HG02885 (cell line): ENCODE data around the gene GGA2.
A peak's percentile ranks its signal among the peaks of the same experiment; 100 is the strongest.
"Not testable (repeated sequence)": the region's sequence is repeated elsewhere in the genome, so short reads cannot be mapped to it uniquely, and the experiment has no call there.

Experiments
- ATAC-seq: cut with Tn5 transposase; IDR thresholded peaks from one replicate; pipeline ENCODE4 v1.9.1; 2021; ENCODE audit warnings: mild to moderate bottlenecking; ENCODE audit not compliant: unreplicated experiment, poor library complexity

GGA2 gene

DNA sequence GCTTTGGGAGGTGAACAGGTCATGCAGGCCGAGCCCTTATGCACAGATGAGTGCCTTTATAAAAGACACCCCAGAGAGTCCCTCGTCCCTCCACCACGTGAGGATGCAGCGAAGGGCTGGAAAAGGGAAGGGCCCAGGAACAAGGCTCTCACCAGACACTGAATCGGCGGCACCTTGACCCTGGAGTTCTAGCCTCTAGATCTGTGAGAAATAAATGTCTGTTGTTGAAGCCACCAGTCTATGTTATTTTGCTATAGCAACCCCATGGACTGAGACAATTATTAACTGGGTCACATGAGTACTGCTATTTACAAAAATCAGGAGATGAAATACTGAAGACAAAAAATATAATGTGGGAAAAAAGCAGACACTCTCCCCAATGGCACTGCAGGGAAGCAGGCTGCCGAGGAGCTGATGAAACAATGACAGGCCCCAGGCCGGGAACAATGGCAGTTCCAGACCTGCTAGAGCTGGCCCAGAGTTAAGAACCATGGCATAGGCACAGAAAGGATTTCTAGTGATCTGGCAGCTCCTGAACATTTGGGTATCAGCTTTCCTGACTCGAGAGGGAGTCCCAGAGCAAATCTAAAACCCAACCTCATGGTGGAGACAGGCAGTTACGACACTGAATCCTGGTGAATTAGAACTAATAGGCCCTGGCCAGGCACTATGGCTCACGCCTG is 17.8 kb upstream of the GGA2 start:
- ATAC-seq, result no peak

DNA sequence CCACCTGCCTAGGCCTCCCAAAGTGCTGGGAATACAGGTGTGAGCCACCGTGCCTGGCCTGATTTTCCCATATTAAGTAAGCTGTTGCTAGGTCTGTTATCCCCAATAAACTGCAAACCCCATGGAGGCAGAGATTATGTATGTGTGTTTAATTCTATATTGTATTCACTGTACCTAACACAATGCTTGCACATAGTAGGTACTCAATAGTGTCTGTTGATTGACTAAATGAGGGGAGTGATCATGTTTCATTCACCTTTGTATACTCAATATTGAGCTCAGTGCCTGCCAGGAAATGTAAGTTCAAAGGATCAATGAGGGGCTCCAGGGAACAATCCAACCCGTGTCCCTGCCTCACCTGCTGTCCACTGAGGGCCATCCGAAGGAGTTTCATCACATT is 14.6 kb upstream of the GGA2 start:
- no peak for ATAC-seq

DNA sequence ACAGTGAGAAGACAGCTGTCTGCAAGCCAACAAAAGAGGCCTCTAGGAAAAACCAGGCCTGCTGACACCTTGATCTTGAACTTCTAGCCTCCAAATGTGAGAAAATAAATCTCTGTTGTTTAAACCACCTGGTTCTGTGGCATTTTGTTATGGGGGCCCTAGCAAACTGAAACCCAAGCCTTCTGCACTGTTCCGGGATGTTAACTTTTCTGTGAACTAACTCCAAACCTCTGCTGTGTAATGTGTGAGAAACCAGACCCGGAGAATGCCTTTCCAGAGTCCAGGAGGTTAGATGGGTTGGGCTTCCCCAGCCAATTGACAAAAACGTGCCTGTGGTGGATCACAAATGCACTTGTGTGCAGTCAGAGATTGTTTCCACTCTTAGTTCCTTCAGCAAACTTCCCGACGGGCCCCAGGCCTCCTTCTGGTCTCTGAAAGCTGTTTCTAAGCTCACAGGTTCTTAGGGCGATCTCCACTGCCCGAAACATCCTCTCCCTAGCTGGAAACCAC is 13.6 kb upstream of the GGA2 start:
- ATAC-seq, result no peak

DNA sequence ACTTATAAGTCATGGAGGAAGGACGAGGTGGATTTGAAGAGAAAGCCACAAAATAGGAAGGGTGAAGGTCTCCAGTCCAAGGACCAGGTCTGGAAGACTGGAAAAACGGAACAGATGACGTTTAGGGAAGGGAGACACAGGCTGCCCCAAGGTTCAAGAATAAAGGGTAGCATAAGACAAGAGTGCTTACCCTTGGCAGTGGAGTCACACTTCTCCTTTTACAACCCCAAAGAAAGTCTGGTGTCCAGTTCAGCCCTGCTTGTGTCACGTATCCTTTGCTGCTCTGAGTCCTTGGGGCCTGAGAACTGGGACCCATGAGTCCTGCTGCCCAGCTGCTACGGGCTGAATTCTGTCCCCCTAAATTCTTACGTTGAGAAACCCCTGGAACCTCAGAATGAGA is 13.0 kb upstream of the GGA2 start:
- ATAC-seq, result no peak

DNA sequence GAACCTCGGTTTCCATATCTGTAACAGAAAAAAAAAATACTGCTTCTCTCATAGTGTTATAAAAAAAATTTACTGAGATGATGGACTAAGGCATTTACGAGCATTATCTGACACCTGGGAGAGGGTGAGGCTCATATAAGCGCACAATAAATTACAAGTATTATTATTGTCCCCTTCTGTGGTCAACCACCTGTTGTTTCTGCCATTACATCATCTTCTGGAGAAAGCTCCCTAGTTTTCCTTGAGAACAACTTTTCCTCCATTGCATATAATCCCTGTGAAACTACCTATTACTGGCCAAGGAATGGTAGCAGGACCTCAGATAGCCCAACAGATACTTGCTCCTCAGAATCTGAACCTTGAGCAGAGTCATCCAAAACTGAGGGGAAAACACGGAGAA is 11.7 kb upstream of the GGA2 start:
- no peak for ATAC-seq

DNA sequence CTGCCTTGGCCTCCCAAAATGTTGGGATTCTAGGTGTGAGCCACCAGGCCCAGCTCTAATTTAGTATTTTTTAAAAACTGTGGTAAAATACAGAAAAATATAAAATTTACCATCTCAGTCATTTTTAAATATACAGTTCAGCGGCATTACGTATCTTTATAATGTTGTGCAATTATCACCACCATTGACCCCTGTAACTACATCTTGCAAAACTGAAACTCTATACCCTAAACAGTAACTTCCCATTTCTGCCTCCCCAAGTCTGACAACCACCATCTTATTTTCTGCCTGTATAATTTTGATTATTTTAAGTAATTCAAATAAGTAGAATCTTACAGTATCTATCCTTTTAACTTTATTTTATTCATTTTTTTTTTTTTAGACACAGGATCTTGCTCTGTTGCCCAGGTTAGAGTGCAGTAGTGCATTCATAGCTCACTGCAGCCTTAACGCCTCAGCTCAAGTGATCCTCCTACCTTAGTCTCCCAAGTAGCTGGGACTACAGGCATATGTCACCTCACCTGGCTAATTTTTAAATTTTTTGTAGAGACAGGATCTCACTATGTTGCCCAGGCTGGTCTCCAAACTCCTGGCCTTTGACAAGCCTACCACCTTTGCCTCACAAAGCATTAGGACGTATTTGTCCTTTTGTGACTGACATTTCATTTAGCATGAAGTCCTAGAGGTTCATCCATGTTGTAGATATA is 10.9 kb upstream of the GGA2 start:
- ATAC-seq, result no peak

DNA sequence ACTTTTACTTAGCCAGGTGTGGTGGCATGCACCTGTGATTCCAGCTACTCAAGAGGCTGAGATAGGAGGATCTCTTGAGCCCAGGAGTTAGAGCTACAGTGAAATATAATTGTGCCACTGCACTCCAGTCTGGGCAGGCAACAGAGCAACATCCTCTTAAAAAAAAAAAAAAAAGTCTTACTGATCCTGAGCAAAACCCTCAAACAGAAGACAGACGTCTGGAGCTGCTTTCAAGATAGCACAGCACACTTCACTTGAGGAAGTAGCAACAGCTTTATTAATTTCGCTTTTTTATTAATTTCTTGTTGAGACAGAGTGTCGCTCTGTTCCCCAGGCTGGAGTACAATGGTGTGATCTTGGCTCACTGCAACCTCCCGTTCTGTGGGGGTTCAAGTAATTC is 10.2 kb upstream of the GGA2 start:
- no peak for ATAC-seq

DNA sequence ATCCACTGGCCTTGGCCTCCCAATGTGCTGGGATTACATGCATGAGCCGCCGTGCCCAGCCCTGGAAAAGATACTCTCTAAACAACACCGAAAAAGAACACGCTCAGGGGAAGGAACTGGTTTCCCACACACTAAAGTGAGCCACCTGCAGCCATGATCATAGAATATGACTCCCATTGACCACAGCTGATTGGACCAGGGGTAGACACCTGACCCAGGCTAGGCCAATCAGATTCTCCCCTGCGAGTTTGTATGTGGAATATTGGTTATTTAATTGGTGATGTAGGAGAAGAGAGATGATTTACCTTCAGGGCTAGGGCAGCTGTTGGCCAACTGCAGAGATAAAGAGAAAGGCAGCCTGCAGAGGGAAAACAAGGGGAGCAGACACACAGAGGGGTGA is 9.0 kb upstream of the GGA2 start:
- no peak for ATAC-seq

DNA sequence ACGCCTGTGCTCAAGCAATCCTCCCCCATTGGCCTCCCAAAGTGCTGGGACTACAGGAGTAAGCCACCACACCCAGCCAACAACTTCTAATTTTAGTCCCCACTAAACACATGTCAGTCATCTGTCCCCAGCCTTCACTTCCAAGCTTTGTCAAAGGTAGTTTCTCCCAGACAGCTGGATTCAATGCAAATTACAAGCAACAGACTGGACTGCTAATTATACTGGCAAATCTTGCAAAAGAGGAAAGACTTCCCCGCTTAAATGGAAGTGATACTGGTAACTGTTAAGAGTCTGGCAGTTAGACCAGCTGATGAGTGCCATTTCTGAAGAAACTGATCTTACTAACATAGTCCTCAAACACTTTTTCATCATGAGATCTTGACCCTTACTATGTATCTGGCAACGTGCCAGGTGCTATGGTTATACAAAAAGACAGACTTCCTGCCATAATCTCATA is 8.2 kb upstream of the GGA2 start:
- ATAC-seq, result no peak

DNA sequence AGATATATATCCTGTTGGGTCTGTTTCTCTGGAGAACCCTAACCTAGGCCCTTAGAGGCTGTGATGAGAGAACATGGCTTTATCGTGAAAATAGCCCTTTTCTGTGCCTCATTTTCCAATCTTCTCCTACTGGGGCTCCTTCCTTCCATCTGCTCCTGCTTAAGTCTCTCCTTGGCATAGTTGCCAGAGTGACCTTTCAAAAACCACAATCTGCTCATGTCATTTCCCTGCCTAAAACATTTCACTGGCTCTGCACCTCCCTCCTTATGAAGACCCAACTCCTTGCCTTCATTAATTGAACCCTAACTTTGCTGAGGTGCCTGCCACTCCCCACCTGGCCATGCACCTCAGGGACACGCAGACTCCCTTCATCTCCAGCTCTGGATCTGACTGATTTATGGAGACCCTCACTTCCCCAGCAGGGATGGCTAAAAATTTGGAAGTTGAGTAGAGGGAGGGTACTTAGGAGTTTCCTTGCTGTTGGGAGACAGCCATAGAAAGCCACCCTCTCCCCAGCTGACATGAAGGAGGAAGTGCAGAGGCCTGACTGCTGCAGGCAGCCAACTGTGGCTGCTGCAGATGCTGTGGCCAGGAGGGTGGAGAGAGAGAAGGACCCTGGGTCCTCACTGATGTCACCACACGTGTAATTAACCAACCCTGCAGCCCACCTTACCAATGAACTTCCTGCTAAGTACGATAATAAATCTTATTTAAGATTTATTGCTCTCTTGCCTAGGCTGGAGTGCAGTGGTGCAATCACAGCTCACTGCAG is 6.3 kb upstream of the GGA2 start:
- no peak for ATAC-seq

DNA sequence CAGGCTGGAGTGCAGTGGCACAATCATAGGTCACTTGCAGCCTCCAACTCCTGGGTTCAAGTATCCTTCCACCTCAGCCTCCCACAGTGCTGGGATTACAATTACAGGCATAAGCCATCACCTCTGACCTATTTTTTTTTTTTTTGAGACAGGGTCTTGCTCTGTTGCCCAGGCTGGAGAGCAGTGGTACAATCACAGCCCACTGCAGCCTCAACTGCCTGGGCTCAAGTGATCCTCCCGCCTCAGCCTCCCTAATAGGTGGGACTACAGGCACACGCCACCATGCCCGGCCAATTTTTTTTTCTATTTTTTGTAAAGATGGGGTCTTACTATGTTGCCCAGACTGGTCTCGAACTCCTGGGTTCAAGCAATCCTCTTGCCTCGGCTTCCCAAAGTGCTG is 5.6 kb upstream of the GGA2 start:
- ATAC-seq, result no peak

DNA sequence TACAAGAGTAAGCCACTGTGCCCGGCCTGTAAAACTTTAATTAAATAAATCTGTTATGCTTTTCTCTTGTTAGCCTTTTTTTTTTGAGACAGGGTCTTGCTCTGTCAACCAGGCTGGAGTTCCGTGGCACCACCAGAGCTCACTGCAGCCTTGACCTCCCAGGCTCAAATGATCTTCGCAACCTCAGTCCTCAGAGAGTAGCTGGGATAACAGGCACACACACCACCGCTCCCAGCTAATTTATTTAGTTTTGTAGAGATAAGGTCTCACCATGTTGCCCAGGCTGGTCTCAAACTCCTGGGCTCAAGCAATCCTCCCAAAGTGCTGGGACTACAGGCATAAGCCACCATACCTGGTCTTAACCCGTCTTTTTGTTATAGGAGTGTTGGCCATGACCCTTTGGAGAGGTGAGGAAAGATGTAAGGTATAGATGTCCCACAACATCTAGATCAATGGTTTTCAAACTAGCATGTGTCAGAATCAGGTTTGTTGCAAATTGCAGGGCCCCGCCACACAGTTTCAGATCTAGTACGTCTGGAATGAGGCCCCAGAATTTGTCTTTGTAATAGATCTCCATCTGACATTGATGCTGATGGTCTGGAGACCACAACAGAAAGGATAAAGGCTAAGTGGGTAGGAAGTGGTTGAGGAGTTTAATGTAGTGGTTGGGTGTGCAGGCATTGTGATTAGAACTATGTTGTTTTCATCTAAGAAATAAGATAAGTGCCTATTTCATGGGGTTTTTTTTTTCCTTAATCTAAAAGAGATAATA is 4.3 kb upstream of the GGA2 start:
- no peak for ATAC-seq

DNA sequence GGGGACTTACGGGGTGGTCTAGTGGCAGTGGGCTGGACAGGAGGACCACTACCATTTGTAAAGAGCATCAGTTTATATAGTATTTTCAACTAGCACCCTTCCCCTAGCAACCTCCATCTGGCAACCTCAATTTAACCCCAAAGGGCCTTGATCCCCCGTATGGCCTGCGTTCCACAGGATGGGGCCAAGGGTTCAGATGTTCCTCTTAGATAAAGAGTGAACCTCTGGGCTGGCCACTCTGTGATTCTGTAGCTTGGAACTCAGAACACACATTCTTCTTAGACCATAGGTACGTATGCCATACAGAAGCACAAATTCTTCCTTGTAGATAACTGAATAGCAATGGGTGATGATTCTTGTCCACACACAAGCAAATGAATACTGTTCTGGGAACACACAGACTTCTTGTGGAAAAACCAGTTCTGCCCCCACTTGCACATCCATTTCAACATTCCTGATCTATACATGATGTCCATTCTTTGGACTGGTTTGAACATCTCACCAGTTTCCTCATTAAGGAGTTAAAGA is 1.9 kb upstream of the GGA2 start:
- no peak for ATAC-seq

DNA sequence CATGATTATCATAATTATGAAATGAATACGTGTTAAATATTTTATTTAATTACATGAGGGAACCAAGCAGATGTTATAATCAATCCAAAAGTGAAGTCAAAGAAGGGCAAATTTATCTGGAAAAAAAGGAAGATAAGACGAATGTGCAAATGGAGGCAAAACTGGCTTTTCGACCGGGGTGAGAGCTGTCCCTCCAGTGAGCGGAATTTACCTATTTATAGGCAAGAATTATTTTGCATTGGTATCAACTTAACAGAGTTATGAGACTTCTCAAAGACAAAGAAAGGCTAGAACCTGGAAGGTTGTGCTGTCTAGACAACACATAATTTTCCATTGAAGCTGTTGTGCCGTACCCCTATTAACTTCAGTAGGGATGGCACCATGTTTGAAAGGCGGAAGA is 1.4 kb upstream of the GGA2 start:
- ATAC-seq, result no peak

DNA sequence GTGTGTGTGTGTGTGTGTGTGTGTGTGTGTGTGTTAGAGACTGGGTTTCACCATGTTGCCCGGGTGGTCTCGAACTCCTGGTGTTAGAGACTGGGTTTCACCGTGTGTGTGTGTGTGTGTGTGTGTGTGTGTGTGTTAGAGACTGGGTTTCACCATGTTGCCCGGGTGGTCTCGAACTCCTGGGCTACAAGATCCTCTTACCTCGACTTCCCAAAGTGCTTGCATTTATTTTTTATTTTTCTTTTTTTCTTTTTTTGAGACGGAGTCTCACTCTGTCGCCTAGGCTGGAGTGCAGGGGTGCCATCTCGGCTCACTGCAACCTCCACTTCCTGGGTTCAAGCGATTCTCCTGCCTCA is 599 bp upstream of the GGA2 start:
- ATAC-seq, result not testable (repeated sequence)

DNA sequence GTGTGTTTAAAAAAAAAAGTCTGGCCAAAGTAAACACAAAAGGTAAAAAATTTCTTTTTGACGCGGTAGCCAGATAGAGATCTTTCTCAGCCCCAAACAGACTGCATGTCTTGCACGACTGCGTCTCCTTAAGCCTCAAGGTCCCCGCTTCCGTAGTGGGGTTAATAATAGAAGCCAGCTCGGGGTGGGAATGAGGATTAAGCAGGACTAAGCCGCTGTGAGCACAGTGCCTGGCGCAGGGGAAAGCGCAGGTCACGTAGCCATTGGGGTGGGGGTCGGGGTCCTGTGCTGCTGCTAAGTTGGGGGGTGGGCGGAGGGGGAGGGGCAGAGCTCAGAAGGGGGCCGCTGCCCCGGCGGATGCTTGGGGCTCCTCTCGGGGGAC is 521 bp downstream of the GGA2 start:
- ATAC-seq, result peak; percentile 20

DNA sequence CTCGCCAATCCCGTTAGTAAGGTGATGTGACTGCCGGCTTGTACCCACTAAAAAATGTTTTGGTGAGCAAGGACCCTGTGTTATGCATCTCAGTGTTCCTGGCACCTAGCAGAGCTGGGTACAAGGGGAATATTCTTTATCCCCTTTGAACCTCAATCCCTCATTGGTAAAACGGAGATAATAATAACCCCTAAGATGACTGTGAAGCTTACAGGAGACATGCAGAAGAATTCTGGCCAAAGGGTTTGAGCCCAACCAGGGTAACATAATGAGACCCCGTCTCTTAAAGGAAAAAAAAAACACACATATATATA is 896 bp downstream of the GGA2 start:
- no peak for ATAC-seq

DNA sequence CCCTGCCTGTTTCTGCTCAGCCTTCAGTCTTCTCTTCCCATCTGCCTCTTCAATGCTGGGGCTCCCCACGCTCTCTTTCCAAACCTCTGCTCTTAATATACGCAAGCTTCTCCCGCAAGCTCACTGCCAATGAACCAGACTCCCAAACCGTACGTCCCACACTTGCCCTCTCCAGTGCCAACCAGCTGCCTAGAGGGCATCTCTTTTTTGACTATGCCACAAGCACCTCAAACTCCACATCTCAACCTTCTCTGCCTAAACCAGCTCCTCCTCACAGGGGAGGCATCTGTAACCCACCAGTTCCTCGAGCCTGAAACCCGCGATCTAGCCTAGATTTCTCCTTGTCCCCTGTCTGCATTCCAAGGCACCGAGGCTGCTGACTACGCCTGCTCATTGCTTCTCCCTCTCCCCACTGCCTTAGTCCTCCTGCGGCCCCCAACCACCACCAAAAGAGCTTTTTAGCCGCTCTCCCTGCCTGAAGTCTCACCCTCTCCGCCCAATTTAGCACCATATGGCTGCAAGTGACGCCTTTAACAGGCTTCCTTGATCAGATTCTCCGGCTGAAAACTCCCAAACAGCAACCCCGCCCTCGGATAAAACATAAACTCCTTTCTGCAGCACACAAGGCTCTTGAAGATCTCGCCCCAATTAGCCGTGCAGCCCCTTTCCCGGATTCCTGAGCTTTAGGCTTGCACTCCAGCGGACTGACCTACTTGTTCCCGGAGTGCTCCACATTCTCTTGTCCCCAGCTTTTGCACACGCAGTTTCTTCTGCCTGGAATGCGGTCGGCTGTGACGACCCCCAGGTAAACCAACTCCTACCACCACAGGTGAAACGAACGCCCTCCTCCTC is 1.5 kb downstream of the GGA2 start:
- no peak for ATAC-seq

DNA sequence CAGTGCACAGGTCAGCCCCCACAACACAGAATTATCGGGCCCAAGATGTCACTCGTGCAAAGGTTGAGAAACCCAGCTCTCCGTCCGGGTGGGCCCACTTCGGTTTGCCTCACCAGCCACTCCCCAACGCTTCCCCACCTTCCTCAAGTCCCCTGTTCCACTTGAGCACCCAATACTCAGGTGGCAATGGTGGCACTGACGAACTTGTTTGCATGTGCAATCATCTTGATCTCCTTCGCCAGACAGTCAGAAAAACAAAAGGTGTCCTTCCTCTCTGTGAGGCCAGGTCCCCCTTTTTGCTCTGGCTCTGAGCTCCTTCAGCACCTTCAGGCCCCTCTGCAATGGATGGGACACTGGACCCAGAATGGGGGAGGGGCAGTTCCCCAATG is 3.7 kb downstream of the GGA2 start:
- ATAC-seq, result no peak
